ENCODE data around the gene RAB40B.

The RAB40B gene

GRCh38 chr17:82668631-82669099, 29.8 kb downstream of the RAB40B start:
- DNase-seq (ENCODE audit: insufficient read length, low spot score), result no peak
- no peak for FAIRE-seq
- TF ChIP-seq CTCF (IDR thresholded peaks at IDR 0.05; ENCODE audit: insufficient read depth, missing control alignments), result peak; percentile 79

- DNase-seq (ENCODE audit: insufficient read length, low spot score) (no peak), FAIRE-seq (no peak)
- no peak for TF ChIP-seq CTCF (IDR thresholded peaks at IDR 0.05; ENCODE audit: insufficient read depth, missing control alignments)
These were observed 30.4 kb downstream of the RAB40B start for GRCh38 chr17:82668024-82668630.

- no peak for TF ChIP-seq CTCF (IDR thresholded peaks at IDR 0.05; ENCODE audit: insufficient read depth, missing control alignments)
- DNase-seq (ENCODE audit: insufficient read length, low spot score) (no peak), FAIRE-seq (no peak)
These were observed 30.9 kb downstream of the RAB40B start for GRCh38 chr17:82667668-82668000.

GRCh38 chr17:82666931-82667667, 31.4 kb downstream of the RAB40B start:
- DNase-seq (ENCODE audit: insufficient read length, low spot score) (no peak), FAIRE-seq (no peak)
- TF ChIP-seq CTCF (IDR thresholded peaks at IDR 0.05; ENCODE audit: insufficient read depth, missing control alignments), result no peak

GRCh38 chr17:82665891-82666290, 32.6 kb downstream of the RAB40B start:
- no peak for TF ChIP-seq CTCF (IDR thresholded peaks at IDR 0.05; ENCODE audit: insufficient read depth, missing control alignments)
- DNase-seq (ENCODE audit: insufficient read length, low spot score), result no peak
- no peak for FAIRE-seq

GRCh38 chr17:82665217-82665616, 33.3 kb downstream of the RAB40B start:
- DNase-seq (ENCODE audit: insufficient read length, low spot score), result no peak
- TF ChIP-seq CTCF (IDR thresholded peaks at IDR 0.05; ENCODE audit: insufficient read depth, missing control alignments), result no peak
- no peak for FAIRE-seq

- no peak for FAIRE-seq
- no peak for TF ChIP-seq CTCF (IDR thresholded peaks at IDR 0.05; ENCODE audit: insufficient read depth, missing control alignments)
- no peak for DNase-seq (ENCODE audit: insufficient read length, low spot score)
These were observed 33.8 kb downstream of the RAB40B start for GRCh38 chr17:82664701-82665182.
